T47D (cell line): ENCODE results near the gene NEDD4L.
A peak's percentile ranks its signal among the peaks of the same experiment; 100 is the strongest.

Experiments used
- DNase-seq, 2 experiments: peaks; one replicate each; pipeline versions ENCODE4 v3.0.0 to v3.0.0-alpha.2; 2011 to 2012; ENCODE audit warnings: low read depth in 1 of 2, low spot score in 1 of 2
- JUND ChIP-seq: IDR thresholded peaks from 2 replicates; pipeline ENCODE4 v1.6.1; 2012; ENCODE audit warnings: low read depth
- in situ Hi-C: cut with HindIII; loops from 2 replicates; pipeline ENCODE4 v1.10.0; 2016; ENCODE audit warnings: low sequenced_read_pairs, low pct_unique_long_range_greater_than_20kb

Gene NEDD4L

GRCh38 chr18:58201268-58201667 is 157.2 kb downstream of the NEDD4L start:
- TF ChIP-seq JUND = no peak
- in situ Hi-C loops = no loop called here
- DNase-seq = no peak

- in situ Hi-C loops = no loop called here
- no peak for TF ChIP-seq JUND
- peak; percentile 18 to 66 for DNase-seq
These were observed 158.0 kb downstream of the NEDD4L start for GRCh38 chr18:58201733-58202730.

- in situ Hi-C loops = no loop called here
- DNase-seq = no peak
- TF ChIP-seq JUND = no peak
These were observed 160.9 kb downstream of the NEDD4L start for GRCh38 chr18:58204776-58205442.

- in situ Hi-C loops = no loop called here
- no peak for DNase-seq
- TF ChIP-seq JUND = no peak
These were observed 161.6 kb downstream of the NEDD4L start for GRCh38 chr18:58205443-58206160.

GRCh38 chr18:58207520-58208152 is 163.6 kb downstream of the NEDD4L start:
- no peak for DNase-seq
- TF ChIP-seq JUND = no peak
- in situ Hi-C loops = no loop called here

- in situ Hi-C loops = no loop called here
- DNase-seq = no peak
- no peak for TF ChIP-seq JUND
These were observed 164.3 kb downstream of the NEDD4L start for GRCh38 chr18:58208207-58208932.

- TF ChIP-seq JUND = no peak
- in situ Hi-C loops = no loop called here
- DNase-seq = peak in 1 of 2 experiments; percentile 46
These were observed 165.3 kb downstream of the NEDD4L start for GRCh38 chr18:58209326-58209725.

GRCh38 chr18:58211510-58211909 is 167.5 kb downstream of the NEDD4L start:
- peak in 1 of 2 experiments; percentile 54 for DNase-seq
- in situ Hi-C loops = no loop called here
- no peak for TF ChIP-seq JUND

GRCh38 chr18:58212274-58212673 is 168.2 kb downstream of the NEDD4L start:
- DNase-seq = no peak
- no peak for TF ChIP-seq JUND
- in situ Hi-C loops = no loop called here

GRCh38 chr18:58213440-58213839 is 169.4 kb downstream of the NEDD4L start:
- in situ Hi-C loops = no loop called here
- no peak for DNase-seq
- TF ChIP-seq JUND = no peak

GRCh38 chr18:58215011-58215410 is 171.0 kb downstream of the NEDD4L start:
- no peak for DNase-seq
- in situ Hi-C loops = no loop called here
- TF ChIP-seq JUND = no peak
